ENCODE results near the gene PRELID2. TPM values are rescaled to one million over a fixed set of nuclear protein-coding genes. Genes with fewer than 3 reads are reported as not detected.
A peak's percentile ranks its signal among the peaks of the same experiment; 100 is the strongest.

Gene PRELID2
- total RNA-seq, 4 donors from 2014 or later = 13.6 to 19.8 (median 17.3) TPM

GRCh38 chr5:145826895-145827674, 8.1 kb downstream of the PRELID2 start:
- no peak for TF ChIP-seq EP300 (IDR thresholded peaks at IDR 0.05)
- no peak for TF ChIP-seq POLR2A (IDR thresholded peaks at IDR 0.05)
- no peak for TF ChIP-seq CTCF (IDR thresholded peaks at IDR 0.05)
- no peak for TF ChIP-seq POLR2AphosphoS5 (IDR thresholded peaks at IDR 0.05)
- no peaks in the 10 kb centered on the region for H3K27me3 ChIP-seq

GRCh38 chr5:145825751-145826180, 9.4 kb downstream of the PRELID2 start:
- H3K4me1 ChIP-seq = peaks cover 0 to 15% (median 6%) of the 10 kb centered on the region in 3 donors

More at GRCh38 chr5:145826895-145827674, 8.1 kb downstream of the PRELID2 start:
- Histone ChIP-seq H3K36me3 (no peaks in the 10 kb centered on the region), H3K4me1 (peaks cover 0 to 24% (median 15%) of the 10 kb centered on the region in 3 donors), H3K9me3 (no peaks in the 10 kb centered on the region), H3K27ac (no peak overlapping the region), H3K4me3 (no peak overlapping the region)
- no peak for ATAC-seq
- WGBS, 2 donors (ENCODE audit: low coverage in 1 of 2) = 68% methylated on average over 8 of the region's 8 CpGs

GRCh38 chr5:145824040-145824439, 11.1 kb downstream of the PRELID2 start:
- H3K4me3 ChIP-seq = no peak overlapping the region
- no peaks in the 10 kb centered on the region for H3K9me3 ChIP-seq
- whole genome bisulfite sequencing, 2 donors (ENCODE audit: low coverage in 1 of 2) = 43 to 47% methylated on average over 4 of the region's 4 CpGs
- TF ChIP-seq EP300 (IDR thresholded peaks at IDR 0.05) (no peak), POLR2A (IDR thresholded peaks at IDR 0.05) (no peak), CTCF (IDR thresholded peaks at IDR 0.05) (no peak), POLR2AphosphoS5 (IDR thresholded peaks at IDR 0.05) (no peak)
- H3K27ac ChIP-seq = no peak overlapping the region
- H3K27me3 ChIP-seq = no peaks in the 10 kb centered on the region
- H3K4me1 ChIP-seq = no peaks in the 10 kb centered on the region
- no peak for ATAC-seq
- H3K36me3 ChIP-seq = peaks cover 0 to 8% of the 10 kb centered on the region in 2 donors

More at GRCh38 chr5:145825751-145826180, 9.4 kb downstream of the PRELID2 start:
- Histone ChIP-seq H3K4me3 (no peak overlapping the region), H3K36me3 (no peaks in the 10 kb centered on the region), H3K27ac (no peak overlapping the region), H3K9me3 (no peaks in the 10 kb centered on the region), H3K27me3 (no peaks in the 10 kb centered on the region)
- ATAC-seq = no peak
- TF ChIP-seq CTCF (IDR thresholded peaks at IDR 0.05) (peak; percentile 52 to 71 (median 68)), POLR2A (IDR thresholded peaks at IDR 0.05) (no peak)
- 13 to 63% methylated on average over 1 to 3 of the region's 3 CpGs for WGBS, 2 donors (ENCODE audit: low coverage in 1 of 2)

- WGBS, 2 donors (ENCODE audit: low coverage in 1 of 2) = 85 to 89% methylated on average over 4 of the region's 4 CpGs
- H3K27ac ChIP-seq = no peak overlapping the region
- no peaks in the 10 kb centered on the region for H3K9me3 ChIP-seq
- H3K4me1 ChIP-seq = no peaks in the 10 kb centered on the region
- H3K36me3 ChIP-seq = peaks cover 0 to 44% of the 10 kb centered on the region in 2 donors
- H3K27me3 ChIP-seq = no peaks in the 10 kb centered on the region
- H3K4me3 ChIP-seq = no peak overlapping the region
- no peak for TF ChIP-seq POLR2A (IDR thresholded peaks at IDR 0.05)
- TF ChIP-seq EP300 (IDR thresholded peaks at IDR 0.05) = no peak
- TF ChIP-seq POLR2AphosphoS5 (IDR thresholded peaks at IDR 0.05) = no peak
- no peak for TF ChIP-seq CTCF (IDR thresholded peaks at IDR 0.05)
- ATAC-seq = no peak
Observed at GRCh38 chr5:145818604-145819003, 16.5 kb downstream of the PRELID2 start.

- Histone ChIP-seq H3K27ac (no peak overlapping the region), H3K27me3 (no peaks in the 10 kb centered on the region), H3K4me3 (no peak overlapping the region), H3K9me3 (no peaks in the 10 kb centered on the region), H3K4me1 (no peaks in the 10 kb centered on the region), H3K36me3 (peaks cover 0 to 60% of the 10 kb centered on the region in 2 donors)
- TF ChIP-seq POLR2A (IDR thresholded peaks at IDR 0.05) (no peak), CTCF (IDR thresholded peaks at IDR 0.05) (no peak), EP300 (IDR thresholded peaks at IDR 0.05) (no peak), POLR2AphosphoS5 (IDR thresholded peaks at IDR 0.05) (no peak)
- ATAC-seq = no peak
- 70 to 92% methylated on average over 1 of the region's 1 CpG for WGBS, 2 donors (ENCODE audit: low coverage in 1 of 2)
Observed at GRCh38 chr5:145812877-145813276, 22.3 kb downstream of the PRELID2 start.

All from gastroesophageal sphincter (tissue), 4 donors.